Stomach (tissue), 9 donors: Measurements from ENCODE around the gene ATP11A. TPM values are rescaled to one million over a fixed set of nuclear protein-coding genes. Genes with fewer than 3 reads are reported as not detected.

Experiments used
- DNase-seq, 2 donors: peaks; one replicate each; pipeline versions ENCODE4 v3.0.0 to v3.0.0-alpha.2; 2013 to 2019
- H3K27ac ChIP-seq, 5 donors: fragments of 200-600 bp in 4 of 5; sonication (generic) in 4 of 5; one replicate each; pipeline ENCODE4 v1.5.1; 2013 to 2019; ENCODE audit warnings: mild to moderate bottlenecking in 1 of 5, moderate library complexity in 1 of 5
- H3K27me3 ChIP-seq, 3 donors: fragments of 200-600 bp; sonication (generic); one replicate each; pipeline ENCODE4 v1.5.1; 2017 to 2019; ENCODE audit warnings: mixed run types in 1 of 3
- H3K36me3 ChIP-seq, 4 donors: fragments of 200-600 bp; sonication (generic); 1 replicate in 3 of 4; 2 replicates in 1 of 4; pipeline ENCODE4 v1.5.1; 2016 to 2019
- H3K4me1 ChIP-seq, 4 donors: fragments of 200-600 bp; sonication (generic); one replicate each; pipeline ENCODE4 v1.5.1; 2016 to 2019
- H3K4me3 ChIP-seq, 4 donors: fragments of 200-600 bp; sonication (generic) in 3 of 4; one replicate each; pipeline ENCODE4 v1.5.1; 2016 to 2019; ENCODE audit warnings: mild to moderate bottlenecking in 1 of 4
- H3K9me3 ChIP-seq, 4 donors: fragments of 200-600 bp; sonication (generic); one replicate each; pipeline ENCODE4 v1.5.1; 2016 to 2019
- EP300 ChIP-seq: sonication (generic); formaldehyde crosslinking; IDR thresholded peaks from one replicate; pipeline ENCODE4 v1.6.1; 2017; ENCODE audit warnings: antibody characterized with exemption
- POLR2A ChIP-seq, 4 donors: fragments of 450-650 bp; IDR thresholded peaks; one replicate each; pipeline ENCODE4 v1.6.1; 2016; ENCODE audit warnings: antibody characterized with exemption in 4 of 4, control low read depth in 2 of 4, mild to moderate bottlenecking in 1 of 4, moderate library complexity in 1 of 4
- POLR2AphosphoS5 ChIP-seq, 3 donors: sonication (generic); formaldehyde crosslinking; IDR thresholded peaks; one replicate each; pipeline ENCODE4 v1.6.1; 2016; ENCODE audit warnings: antibody characterized with exemption in 3 of 3
- WGBS, 5 donors: extraction: QIAGEN DNeasy Blood & Tissue Kit in 3 of 5; methylation state at CpG; one replicate each; pipeline versions ENCODE4 v1.1.5 to v1.1.7; 2013 to 2018; 5-methylcytosine and 5-hydroxymethylcytosine counted together
- intact Hi-C: fragments of 100-400 bp; cut with DNase I; formaldehyde crosslinking; loops from one replicate; pipeline ENCODE4 v1.15.1; 2023; ENCODE audit warnings: low total_unique reads
- polyA plus RNA-seq, 3 donors: library from polyadenylated mRNA; stranded (reverse); fragments of 200-250 nt; gene quantifications; one replicate each; pipeline ENCODE4 v1.2.3, GENCODE V29; 2013
- total RNA-seq, 5 donors: library from RNA; depleted of rRNA; stranded (reverse); fragments of >200 nt; gene quantifications; one replicate each; pipeline versions ENCODE4 v1.1.0 to v1.2.3, GENCODE V29; 2014 to 2016
- TF ChIP-seq, protein P1 (sequence below), 7 experiments: fragments of 450-650 bp in 4 of 7; fragments of 200-600 bp in 3 of 7; sonication (generic) in 3 of 7; IDR thresholded peaks; one replicate each; pipeline ENCODE4 v1.5.1; 2016 to 2019; ENCODE audit warnings: antibody characterized with exemption in 7 of 7, control low read depth in 2 of 7, mild to moderate bottlenecking in 1 of 7
- donor health status: healthy with polysubstance abuse.
- donor health status: Bipolar disorder and iron deficiency.
- donor health status: healthy.

The ATP11A gene
- total and polyA plus RNA-seq, 8 donors = 1.1 to 70.9 (median 12.3) TPM

DNA sequence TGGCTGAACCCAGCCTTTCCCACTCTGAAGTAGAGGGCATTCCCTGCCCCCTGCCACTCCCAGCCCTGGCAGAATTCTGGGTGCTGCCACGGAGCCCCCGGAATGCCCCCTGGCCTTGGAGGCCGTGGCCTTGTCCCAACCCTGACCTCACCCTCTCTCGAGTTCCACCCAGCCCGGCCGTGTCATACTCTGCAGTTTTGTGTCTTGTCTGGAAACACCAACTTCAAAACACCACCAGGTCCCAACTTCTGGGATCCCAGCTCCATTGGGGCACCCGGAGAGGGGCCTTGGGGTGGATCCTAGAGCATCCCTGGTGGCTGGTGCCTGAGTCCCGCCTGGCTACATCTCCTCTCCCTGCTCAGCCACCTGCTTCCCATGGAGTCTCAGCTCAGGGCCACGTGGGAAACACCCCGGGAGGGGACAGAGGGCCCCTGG lies 197.7 kb downstream of the ATP11A start:
- peaks cover 0 to 7% (median 1%) of the 10 kb centered on the region in 3 donors for H3K27me3 ChIP-seq
- intact Hi-C loops = no loop called here
- DNase-seq = no peak
- H3K27ac ChIP-seq = no peak overlapping the region
- peaks cover 12 to 16% (median 15%) of the 10 kb centered on the region in 4 donors for H3K4me1 ChIP-seq
- 73 to 87% (median 79%) methylated on average over 6 to 10 of the region's 10 CpGs for WGBS, 5 donors
- no peaks in the 10 kb centered on the region for H3K9me3 ChIP-seq
- H3K4me3 ChIP-seq = no peak overlapping the region
- H3K36me3 ChIP-seq = peaks cover 0 to 12% (median 12%) of the 10 kb centered on the region in 4 donors
- TF ChIP-seq EP300 = no peak
- no peak for TF ChIP-seq POLR2A (IDR thresholded peaks at IDR 0.05)
- no peak for TF ChIP-seq POLR2AphosphoS5 (IDR thresholded peaks at IDR 0.05)
- TF ChIP-seq, protein P1, sequence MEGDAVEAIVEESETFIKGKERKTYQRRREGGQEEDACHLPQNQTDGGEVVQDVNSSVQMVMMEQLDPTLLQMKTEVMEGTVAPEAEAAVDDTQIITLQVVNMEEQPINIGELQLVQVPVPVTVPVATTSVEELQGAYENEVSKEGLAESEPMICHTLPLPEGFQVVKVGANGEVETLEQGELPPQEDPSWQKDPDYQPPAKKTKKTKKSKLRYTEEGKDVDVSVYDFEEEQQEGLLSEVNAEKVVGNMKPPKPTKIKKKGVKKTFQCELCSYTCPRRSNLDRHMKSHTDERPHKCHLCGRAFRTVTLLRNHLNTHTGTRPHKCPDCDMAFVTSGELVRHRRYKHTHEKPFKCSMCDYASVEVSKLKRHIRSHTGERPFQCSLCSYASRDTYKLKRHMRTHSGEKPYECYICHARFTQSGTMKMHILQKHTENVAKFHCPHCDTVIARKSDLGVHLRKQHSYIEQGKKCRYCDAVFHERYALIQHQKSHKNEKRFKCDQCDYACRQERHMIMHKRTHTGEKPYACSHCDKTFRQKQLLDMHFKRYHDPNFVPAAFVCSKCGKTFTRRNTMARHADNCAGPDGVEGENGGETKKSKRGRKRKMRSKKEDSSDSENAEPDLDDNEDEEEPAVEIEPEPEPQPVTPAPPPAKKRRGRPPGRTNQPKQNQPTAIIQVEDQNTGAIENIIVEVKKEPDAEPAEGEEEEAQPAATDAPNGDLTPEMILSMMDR (IDR thresholded peaks at IDR 0.05) = no peak

DNA sequence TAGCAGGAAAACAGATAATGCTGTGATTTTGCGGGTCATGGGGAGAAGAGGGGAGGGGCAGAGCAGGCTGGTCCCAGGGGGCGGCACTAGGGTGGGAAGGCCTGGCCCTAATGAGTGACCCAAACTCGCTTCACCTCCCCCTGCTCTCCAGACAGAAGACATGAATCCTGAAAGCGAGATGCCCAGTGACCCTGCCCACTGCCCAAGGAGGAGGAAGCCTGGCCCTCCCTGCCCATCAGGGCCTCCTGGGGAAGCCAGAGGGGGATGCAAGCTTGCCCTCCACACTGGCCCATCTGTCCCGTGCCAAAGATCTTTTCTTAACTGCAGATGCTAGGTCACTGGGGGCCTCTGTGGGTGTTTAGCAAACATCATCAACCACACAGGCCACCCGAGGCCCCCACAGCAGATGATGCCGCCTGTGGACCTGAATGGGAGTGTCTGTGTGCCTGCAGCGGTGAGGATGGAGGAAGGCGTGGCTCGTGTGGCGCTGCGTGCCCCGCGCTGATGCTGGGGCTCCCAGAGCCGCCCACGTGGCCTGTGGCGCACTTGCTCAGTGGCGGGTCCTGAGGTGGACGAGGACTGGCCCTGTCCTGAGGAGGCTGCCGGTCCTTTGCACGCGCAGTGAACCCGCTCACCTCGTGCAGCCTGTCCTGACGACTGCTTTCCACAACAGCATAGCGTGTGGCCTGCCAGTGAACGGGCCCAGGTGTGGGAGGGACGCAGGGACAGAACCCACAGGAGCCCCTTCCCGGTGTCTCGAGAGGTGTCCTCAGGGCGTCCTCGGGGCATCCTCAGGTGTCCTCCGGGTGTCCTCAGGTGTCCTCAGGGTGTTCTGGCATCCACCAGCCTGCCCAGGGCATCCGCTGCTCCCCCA lies 198.6 kb downstream of the ATP11A start:
- Histone ChIP-seq H3K27me3 (peaks cover 0 to 14% (median 4%) of the 10 kb centered on the region in 3 donors), H3K36me3 (peaks cover 0 to 3% (median 3%) of the 10 kb centered on the region in 4 donors), H3K9me3 (no peaks in the 10 kb centered on the region), H3K27ac (no peak overlapping the region), H3K4me1 (peaks cover 20 to 25% (median 24%) of the 10 kb centered on the region in 4 donors), H3K4me3 (no peak overlapping the region)
- WGBS, 5 donors = 86 to 93% (median 93%) methylated on average over 30 to 34 of the region's 34 CpGs
- intact Hi-C loops = no loop called here
- no peak for DNase-seq
- TF ChIP-seq, protein P1 (IDR thresholded peaks at IDR 0.05) = no peak
- TF ChIP-seq EP300 (no peak), POLR2A (IDR thresholded peaks at IDR 0.05) (no peak), POLR2AphosphoS5 (IDR thresholded peaks at IDR 0.05) (no peak)

DNA sequence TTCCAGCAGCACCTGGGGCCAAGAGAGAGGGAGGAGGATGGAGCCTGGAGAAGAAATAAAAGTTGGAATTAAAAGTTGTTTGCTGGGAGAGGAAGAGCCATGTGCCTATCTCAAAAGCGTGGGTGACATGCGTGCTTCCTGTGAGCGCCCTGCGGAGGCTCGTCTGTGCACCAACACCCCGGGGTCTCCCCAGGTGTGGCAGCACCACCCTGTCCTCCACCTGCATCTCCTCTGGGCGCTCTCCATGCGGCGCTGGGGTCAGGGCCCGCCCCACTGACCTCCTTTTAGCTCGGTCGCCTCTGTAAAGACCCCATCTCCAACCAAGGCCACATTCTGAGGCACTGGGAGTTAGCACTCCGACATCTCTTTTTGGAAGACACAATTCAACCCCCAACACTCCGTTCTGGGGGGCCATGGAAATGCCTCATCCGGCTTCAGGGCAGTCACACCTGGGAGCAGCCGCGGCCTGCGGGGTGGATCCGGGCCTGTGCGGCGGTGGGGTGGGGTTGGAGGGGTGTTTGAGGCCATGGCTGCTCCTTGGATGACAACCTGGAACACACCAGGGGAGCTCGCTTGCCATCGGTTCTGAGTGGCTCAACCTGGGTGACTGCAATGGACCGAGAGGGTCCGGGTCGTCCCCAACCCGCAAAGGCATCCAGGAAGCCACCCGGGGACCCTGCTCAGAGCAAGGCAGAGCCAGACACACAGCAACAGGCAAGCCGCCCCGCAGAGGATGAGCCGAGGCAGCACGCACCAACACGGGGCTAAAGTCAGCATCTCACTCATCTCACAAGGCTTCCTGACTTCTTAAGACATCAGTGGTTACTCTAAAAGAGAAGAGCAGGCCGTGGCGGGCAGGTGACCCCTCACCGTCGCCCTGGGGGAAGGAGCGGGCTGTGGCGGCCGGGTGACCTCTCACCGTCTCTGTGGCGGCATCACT lies 199.8 kb downstream of the ATP11A start:
- H3K4me3 ChIP-seq = no peak overlapping the region
- 89 to 94% (median 92%) methylated on average over 31 to 42 of the region's 42 CpGs for WGBS, 5 donors
- peaks cover 31 to 36% (median 34%) of the 10 kb centered on the region in 4 donors for H3K4me1 ChIP-seq
- intact Hi-C loops = no loop called here
- no peaks in the 10 kb centered on the region for H3K36me3 ChIP-seq
- H3K27ac ChIP-seq = no peak overlapping the region
- TF ChIP-seq, protein P1 (IDR thresholded peaks at IDR 0.05) = no peak
- TF ChIP-seq EP300 (no peak), POLR2AphosphoS5 (IDR thresholded peaks at IDR 0.05) (no peak), POLR2A (IDR thresholded peaks at IDR 0.05) (no peak)
- H3K27me3 ChIP-seq = peaks cover 0 to 26% (median 15%) of the 10 kb centered on the region in 3 donors
- no peak for DNase-seq
- no peaks in the 10 kb centered on the region for H3K9me3 ChIP-seq
